22Rv1 (cell line): Measurements from ENCODE around the gene ZNF362.

ENCODE experiments used
- ZFX ChIP-seq: fragments of 450-650 bp; IDR thresholded peaks from 2 replicates; pipeline ENCODE4 v1.6.1; 2017; ENCODE audit warnings: antibody characterized with exemption, borderline replicate concordance
- TF ChIP-seq, protein P1 (sequence below): fragments of 450-650 bp; IDR thresholded peaks from 2 replicates; pipeline ENCODE4 v1.5.1; 2017; ENCODE audit warnings: mild to moderate bottlenecking

- TF ChIP-seq, protein P1, sequence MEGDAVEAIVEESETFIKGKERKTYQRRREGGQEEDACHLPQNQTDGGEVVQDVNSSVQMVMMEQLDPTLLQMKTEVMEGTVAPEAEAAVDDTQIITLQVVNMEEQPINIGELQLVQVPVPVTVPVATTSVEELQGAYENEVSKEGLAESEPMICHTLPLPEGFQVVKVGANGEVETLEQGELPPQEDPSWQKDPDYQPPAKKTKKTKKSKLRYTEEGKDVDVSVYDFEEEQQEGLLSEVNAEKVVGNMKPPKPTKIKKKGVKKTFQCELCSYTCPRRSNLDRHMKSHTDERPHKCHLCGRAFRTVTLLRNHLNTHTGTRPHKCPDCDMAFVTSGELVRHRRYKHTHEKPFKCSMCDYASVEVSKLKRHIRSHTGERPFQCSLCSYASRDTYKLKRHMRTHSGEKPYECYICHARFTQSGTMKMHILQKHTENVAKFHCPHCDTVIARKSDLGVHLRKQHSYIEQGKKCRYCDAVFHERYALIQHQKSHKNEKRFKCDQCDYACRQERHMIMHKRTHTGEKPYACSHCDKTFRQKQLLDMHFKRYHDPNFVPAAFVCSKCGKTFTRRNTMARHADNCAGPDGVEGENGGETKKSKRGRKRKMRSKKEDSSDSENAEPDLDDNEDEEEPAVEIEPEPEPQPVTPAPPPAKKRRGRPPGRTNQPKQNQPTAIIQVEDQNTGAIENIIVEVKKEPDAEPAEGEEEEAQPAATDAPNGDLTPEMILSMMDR, result no peak
- TF ChIP-seq ZFX, result no peak
Observed at GRCh38 chr1:33222381-33222780, 33.9 kb upstream of the ZNF362 start.
